Ramos (cell line): ENCODE results near the gene C7orf33.

Experiments used
- in situ Hi-C: fragments of 300-500 bp; cut with MboI; formaldehyde crosslinking; loops from one replicate; pipeline ENCODE4 v1.14.3; 2022; ENCODE audit warnings: low sequenced_read_pairs; ENCODE audit not compliant: unreplicated experiment

Gene C7orf33

GRCh38 chr7:148622887-148623585, 32.5 kb downstream of the C7orf33 start:
- in situ Hi-C loops: no loop called here

GRCh38 chr7:148623586-148624282, 33.2 kb downstream of the C7orf33 start:
- in situ Hi-C loops: no loop called here

- in situ Hi-C loops: no loop called here
These were observed 34.2 kb downstream of the C7orf33 start for GRCh38 chr7:148624735-148625134.

- in situ Hi-C loops: no loop called here
These were observed 34.8 kb downstream of the C7orf33 start for GRCh38 chr7:148625342-148625741.

GRCh38 chr7:148626828-148627227, 36.3 kb downstream of the C7orf33 start:
- in situ Hi-C loops: no loop called here

- in situ Hi-C loops: no loop called here
These were observed 37.4 kb downstream of the C7orf33 start for GRCh38 chr7:148628011-148628410.

GRCh38 chr7:148630078-148630477, 39.5 kb downstream of the C7orf33 start:
- in situ Hi-C loops: no loop called here

- in situ Hi-C loops: no loop called here
These were observed 43.2 kb downstream of the C7orf33 start for GRCh38 chr7:148633761-148634160.

GRCh38 chr7:148637094-148637493, 46.5 kb downstream of the C7orf33 start:
- in situ Hi-C loops: no loop called here

GRCh38 chr7:148645898-148646297, 55.3 kb downstream of the C7orf33 start:
- in situ Hi-C loops: no loop called here

GRCh38 chr7:148650232-148650858, 59.8 kb downstream of the C7orf33 start:
- in situ Hi-C loops: no loop called here

- in situ Hi-C loops: no loop called here
These were observed 62.2 kb downstream of the C7orf33 start for GRCh38 chr7:148652773-148653172.

GRCh38 chr7:148657929-148658328, 67.4 kb downstream of the C7orf33 start:
- in situ Hi-C loops: no loop called here

- in situ Hi-C loops: no loop called here
These were observed 70.9 kb downstream of the C7orf33 start for GRCh38 chr7:148661471-148661870.

GRCh38 chr7:148662646-148663045, 72.1 kb downstream of the C7orf33 start:
- in situ Hi-C loops: no loop called here

GRCh38 chr7:148664324-148664723, 73.8 kb downstream of the C7orf33 start:
- in situ Hi-C loops: no loop called here

GRCh38 chr7:148665221-148665620, 74.7 kb downstream of the C7orf33 start:
- in situ Hi-C loops: no loop called here
